Kidney (tissue), 14 donors: Measurements from ENCODE around the gene CASKIN2. TPM values are rescaled to one million over a fixed set of nuclear protein-coding genes. Genes with fewer than 3 reads are reported as not detected.

Source experiments
- DNase-seq, 5 donors: peaks; one replicate each; pipeline ENCODE4 v3.0.0-alpha.2; 2013 to 2020
- FAIRE-seq: peaks from 2 replicates; lab custom pipeline; 2012; peaks lifted over from hg19 to GRCh38; lab: Jason Lieb, UNC
- H3K27ac ChIP-seq, 2 donors: one replicate each; pipeline ENCODE4 v1.7.0; 2013; ENCODE audit warnings: low read depth in 2 of 2, low read length in 2 of 2, inconsistent platforms in 1 of 2
- H3K27me3 ChIP-seq: one replicate; pipeline ENCODE4 v1.7.1; 2013; ENCODE audit warnings: low read length, inconsistent platforms; ENCODE audit not compliant: control insufficient read depth, insufficient read depth
- H3K36me3 ChIP-seq, 3 donors: one replicate each; pipeline versions ENCODE4 v1.7.0 to v1.7.1; 2013; ENCODE audit warnings: low read length in 3 of 3, control low read depth in 1 of 3, inconsistent platforms in 1 of 3; ENCODE audit not compliant: insufficient read depth in 3 of 3, control insufficient read depth in 2 of 3
- H3K4me1 ChIP-seq, 3 donors: one replicate each; pipeline versions ENCODE4 v1.7.0 to v1.7.1; 2013; ENCODE audit warnings: low read length in 3 of 3, inconsistent platforms in 1 of 3, low read depth in 1 of 3; ENCODE audit not compliant: control insufficient read depth in 2 of 3, insufficient read depth in 2 of 3
- H3K4me3 ChIP-seq, 3 donors: one replicate each; pipeline versions ENCODE4 v1.7.0 to v1.8.1; 2013; ENCODE audit warnings: low read length in 3 of 3, control low read depth in 1 of 3, inconsistent platforms in 1 of 3
- H3K9ac ChIP-seq, 3 donors: one replicate each; pipeline versions ENCODE4 v1.7.0 to v1.7.1; 2013; ENCODE audit warnings: low read length in 3 of 3, control low read depth in 1 of 3, inconsistent platforms in 1 of 3
- H3K9me3 ChIP-seq, 3 donors: one replicate each; pipeline versions ENCODE4 v1.7.0 to v1.7.1; 2013; ENCODE audit warnings: low read length in 3 of 3, control low read depth in 1 of 3, inconsistent platforms in 1 of 3; ENCODE audit not compliant: control insufficient read depth in 2 of 3, insufficient read depth in 1 of 3
- intact Hi-C: fragments of 100-400 bp; cut with DNase I; formaldehyde crosslinking; loops from one replicate; pipeline ENCODE4 v1.11.1; 2022
- polyA plus RNA-seq: library from polyadenylated mRNA; stranded (reverse); fragments of 350-450 nt; fragmentation: Illumina TruSeq; extraction: RNeasy Lipid Tissue Mini Kit (QIAGEN cat#74804); gene quantifications from one replicate; pipeline ENCODE4 v1.2.3, GENCODE V29; 2014; ENCODE audit warnings: low read depth, low replicate concordance; ENCODE audit not compliant: insufficient read depth
- total RNA-seq: library from RNA; stranded (reverse); fragmentation: NEBNext Ultra II Directional; extraction: Animal tissue kit (Norgen Biotek cat#: 25700); gene quantifications from one replicate; pipeline ENCODE4 v1.2.1, GENCODE V29; 2021
- TF ChIP-seq, protein P1 (sequence below): IDR thresholded peaks from 3 replicates; pipeline ENCODE4 v1.5.1; 2012; ENCODE audit warnings: mild to moderate bottlenecking, moderate library complexity, borderline replicate concordance; ENCODE audit not compliant: insufficient read depth; ENCODE audit errors: extremely low read depth
- donor health status: control.
- donor health status: control.
- donor health status: control.
- donor health status: control.
- donor health status: control.
- donor health status: DM: yes; HTN: yes; CAD: no.
- donor health status: Normal renal cell carcinoma (clear cell type).

The CASKIN2 gene
- total and polyA plus RNA-seq, 2 donors from 2014 or later = 25.0 to 98.6 TPM

DNA sequence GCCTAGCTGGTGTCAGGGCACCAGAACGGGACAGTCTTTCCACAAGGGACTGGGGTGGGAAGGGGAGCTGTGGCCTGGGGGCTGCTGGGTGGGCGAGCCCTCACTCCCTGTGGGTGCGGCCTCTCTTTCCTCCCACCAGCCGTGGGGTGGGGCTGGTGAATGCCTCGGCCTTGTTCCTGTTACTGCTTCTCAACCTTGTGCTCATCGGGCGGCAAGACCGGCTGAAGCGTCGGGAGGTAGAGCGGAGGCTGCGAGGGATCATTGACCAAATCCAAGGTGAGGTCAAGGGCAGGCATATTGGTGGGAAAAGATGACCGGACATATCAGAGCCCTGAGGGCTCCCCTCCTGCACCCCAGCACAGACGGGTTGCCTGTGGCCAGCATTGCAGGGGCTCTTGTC, 29.2 kb downstream of the CASKIN2 start:
- no peaks in the 10 kb centered on the region for H3K9me3 ChIP-seq
- no peaks in the 10 kb centered on the region for H3K27me3 ChIP-seq
- TF ChIP-seq, protein P1, sequence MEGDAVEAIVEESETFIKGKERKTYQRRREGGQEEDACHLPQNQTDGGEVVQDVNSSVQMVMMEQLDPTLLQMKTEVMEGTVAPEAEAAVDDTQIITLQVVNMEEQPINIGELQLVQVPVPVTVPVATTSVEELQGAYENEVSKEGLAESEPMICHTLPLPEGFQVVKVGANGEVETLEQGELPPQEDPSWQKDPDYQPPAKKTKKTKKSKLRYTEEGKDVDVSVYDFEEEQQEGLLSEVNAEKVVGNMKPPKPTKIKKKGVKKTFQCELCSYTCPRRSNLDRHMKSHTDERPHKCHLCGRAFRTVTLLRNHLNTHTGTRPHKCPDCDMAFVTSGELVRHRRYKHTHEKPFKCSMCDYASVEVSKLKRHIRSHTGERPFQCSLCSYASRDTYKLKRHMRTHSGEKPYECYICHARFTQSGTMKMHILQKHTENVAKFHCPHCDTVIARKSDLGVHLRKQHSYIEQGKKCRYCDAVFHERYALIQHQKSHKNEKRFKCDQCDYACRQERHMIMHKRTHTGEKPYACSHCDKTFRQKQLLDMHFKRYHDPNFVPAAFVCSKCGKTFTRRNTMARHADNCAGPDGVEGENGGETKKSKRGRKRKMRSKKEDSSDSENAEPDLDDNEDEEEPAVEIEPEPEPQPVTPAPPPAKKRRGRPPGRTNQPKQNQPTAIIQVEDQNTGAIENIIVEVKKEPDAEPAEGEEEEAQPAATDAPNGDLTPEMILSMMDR = no peak
- H3K9ac ChIP-seq = no peak overlapping the region
- peaks cover 0 to 5% (median 0%) of the 10 kb centered on the region in 3 donors for H3K36me3 ChIP-seq
- no peak for DNase-seq
- intact Hi-C loops = no loop called here
- FAIRE-seq = no peak
- peaks cover 0 to 46% (median 10%) of the 10 kb centered on the region in 3 donors for H3K4me1 ChIP-seq
- H3K27ac ChIP-seq = no peak overlapping the region
- no peak overlapping the region for H3K4me3 ChIP-seq

DNA sequence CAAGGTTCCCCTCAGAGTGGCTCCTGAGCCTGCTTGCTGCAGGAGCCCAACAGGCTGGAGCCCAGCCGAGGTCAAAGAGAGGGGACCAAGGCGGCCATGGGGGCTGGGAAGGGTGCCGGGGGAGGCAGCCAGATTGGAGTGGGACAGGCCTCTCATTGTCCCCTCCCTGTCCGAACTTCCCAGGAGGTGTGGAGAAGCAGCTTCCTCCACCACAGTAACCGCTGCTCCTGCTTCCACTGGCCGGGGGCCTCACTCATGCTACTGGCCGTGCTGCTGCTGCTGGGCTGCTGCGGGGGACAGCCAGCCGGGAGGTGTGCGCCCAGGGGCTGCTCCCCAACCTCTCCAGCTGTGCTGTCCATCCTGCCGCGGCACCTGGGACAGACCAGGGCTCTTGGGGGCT, 29.6 kb downstream of the CASKIN2 start:
- H3K4me3 ChIP-seq = no peak overlapping the region
- H3K9me3 ChIP-seq = no peaks in the 10 kb centered on the region
- TF ChIP-seq, protein P1 = no peak
- intact Hi-C loops = no loop called here
- no peak overlapping the region for H3K9ac ChIP-seq
- H3K27me3 ChIP-seq = no peaks in the 10 kb centered on the region
- FAIRE-seq = no peak
- DNase-seq = no peak
- peaks cover 0 to 46% (median 7%) of the 10 kb centered on the region in 3 donors for H3K4me1 ChIP-seq
- peaks cover 0 to 5% (median 0%) of the 10 kb centered on the region in 3 donors for H3K36me3 ChIP-seq
- peak overlapping the region in 1 of 2 donors; percentile 53 for H3K27ac ChIP-seq

DNA sequence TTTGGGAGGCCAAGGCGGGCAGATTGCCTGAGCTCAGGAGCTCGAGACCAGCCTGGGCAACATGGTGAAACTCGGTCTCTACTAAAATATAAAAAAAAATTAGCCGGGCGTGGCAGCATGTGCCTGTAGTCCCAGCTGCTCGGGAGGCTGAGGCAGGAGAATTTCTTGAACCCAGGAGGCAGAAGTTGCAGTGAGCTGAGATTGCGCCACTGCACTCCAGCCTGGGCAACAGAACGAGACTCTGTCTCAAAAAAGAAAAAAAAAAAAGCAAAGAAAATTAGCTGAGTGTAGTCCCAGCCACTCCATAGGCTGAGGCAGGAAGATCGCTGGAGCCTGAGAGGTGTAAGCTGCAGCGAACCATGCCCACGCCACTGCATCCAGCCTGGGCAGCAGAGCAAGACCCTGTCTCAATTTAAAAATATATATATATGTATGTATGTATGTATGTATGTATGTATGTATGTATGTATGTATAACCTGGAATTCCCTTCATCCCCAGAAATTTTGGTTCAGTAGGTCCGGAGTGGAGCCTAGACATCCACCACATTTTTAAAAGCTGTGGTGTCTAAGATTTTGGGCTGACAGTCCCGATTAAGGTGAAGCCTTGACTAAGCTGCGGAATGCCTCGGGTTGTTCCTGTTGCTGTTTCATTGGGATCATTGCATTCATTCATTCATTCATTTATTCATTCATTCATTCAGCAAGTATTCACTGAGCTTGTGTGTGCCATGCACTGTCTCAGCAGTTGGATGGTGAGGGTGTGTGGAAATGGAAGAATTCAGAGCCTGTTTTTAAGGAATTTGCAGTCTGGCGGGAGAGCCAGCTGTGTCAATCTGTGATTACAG, 33.0 kb downstream of the CASKIN2 start:
- DNase-seq (no peak), FAIRE-seq (no peak)
- Histone ChIP-seq H3K36me3 (peaks cover 0 to 5% (median 0%) of the 10 kb centered on the region in 3 donors), H3K27ac (no peak overlapping the region), H3K4me3 (no peak overlapping the region), H3K9me3 (no peaks in the 10 kb centered on the region), H3K4me1 (peaks cover under 1 to 24% (median 1%) of the 10 kb centered on the region in 3 donors), H3K9ac (no peak overlapping the region), H3K27me3 (no peaks in the 10 kb centered on the region)
- intact Hi-C loops = no loop called here
- TF ChIP-seq, protein P1 = no peak
